Stimulated activated naive CD4-positive, alpha-beta T cell (primary cell): ENCODE data around the gene ACAD8.

Experiments
- DNase-seq, 6 experiments: peaks; one replicate each; lab custom pipeline; 2025; lab: John Stamatoyannopoulos, UW

Gene ACAD8

DNA sequence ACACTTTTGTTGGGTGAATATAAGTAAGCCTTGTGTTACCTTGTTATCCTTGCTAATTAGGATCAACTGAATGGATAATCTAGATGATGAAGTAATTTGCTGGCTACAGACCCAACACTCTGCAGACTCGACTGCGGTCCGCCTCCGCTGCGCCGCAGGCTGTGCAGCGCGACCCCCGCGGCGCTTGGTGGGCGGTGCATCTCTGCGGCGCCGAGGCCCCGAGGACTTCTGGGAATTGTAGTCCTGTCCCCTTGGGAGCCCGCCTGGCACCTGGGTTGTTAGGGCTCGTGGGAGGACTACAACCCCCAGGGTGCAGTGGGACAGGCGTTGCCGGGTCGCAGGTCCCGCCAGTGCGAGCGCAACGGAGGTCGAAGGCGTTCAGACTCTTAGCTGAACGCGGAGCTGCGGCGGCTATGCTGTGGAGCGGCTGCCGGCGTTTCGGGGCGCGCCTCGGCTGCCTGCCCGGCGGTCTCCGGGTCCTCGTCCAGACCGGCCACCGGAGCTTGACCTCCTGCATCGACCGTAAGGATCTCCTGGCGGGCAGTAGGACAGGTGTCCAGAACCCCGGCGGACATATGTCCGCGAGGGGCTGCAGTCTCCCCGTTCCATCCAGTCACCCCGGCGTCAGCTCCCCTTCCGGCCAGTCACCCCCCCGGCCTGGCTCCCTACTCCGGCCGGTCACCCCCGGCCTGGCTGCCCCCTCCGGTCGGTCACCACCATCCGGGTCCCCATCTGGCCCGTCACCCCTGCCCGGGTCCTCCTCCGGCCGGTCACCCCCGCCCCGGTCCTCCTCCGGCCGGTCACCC, at the start of gene ACAD8, which contains the start of gene THYN1:
Gene ACAD8 (plus strand): TSS at position 381 of the 806 bp plus-strand sequence. CDS start 33 bp downstream, at position 414.
Gene THYN1 (minus strand): TSS at position 165 of the 806 bp plus-strand sequence. CDS start 470 bp downstream, outside the sequence.
- DNase-seq = peak; percentile 92 to 95 (median 92)

DNA sequence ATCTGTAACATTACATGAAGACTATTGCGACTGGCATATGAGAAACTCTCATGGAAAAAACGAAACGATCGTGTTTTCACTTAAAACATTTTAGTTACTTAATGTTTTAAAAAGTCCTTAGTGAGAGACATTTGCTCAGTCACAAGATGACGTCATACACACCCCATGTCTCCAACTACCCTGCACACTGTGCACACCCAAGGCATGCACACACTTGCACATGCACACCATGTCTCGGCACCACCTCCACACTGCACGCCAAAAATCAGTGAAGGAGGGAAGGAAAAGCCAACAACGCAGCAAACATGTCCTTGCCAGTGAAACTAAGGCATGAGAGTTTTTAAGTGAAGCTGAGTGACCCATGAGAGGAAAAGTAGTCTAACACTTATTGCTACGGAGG, 47.6 kb upstream of the ACAD8 start:
- DNase-seq = no peak

DNA sequence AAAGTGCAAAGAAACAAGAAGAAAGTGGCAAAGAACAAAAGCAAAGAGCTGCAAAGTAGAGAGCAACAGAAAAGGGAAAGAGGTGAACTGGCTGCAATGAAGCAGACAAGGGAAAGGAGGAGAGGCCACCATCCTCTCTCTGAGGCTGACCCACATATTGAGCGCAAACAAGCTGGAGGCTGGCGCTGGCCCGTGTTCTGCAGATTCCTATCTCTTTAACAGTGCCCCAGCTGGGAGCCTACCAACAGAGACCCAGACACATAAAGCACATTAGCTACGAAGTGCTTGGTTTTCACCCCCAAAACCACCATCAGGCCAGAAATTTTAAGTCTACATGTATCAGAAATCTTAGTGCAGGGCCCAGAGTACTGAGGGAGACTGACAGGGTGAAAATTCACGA, 47.2 kb upstream of the ACAD8 start:
- DNase-seq = no peak

DNA sequence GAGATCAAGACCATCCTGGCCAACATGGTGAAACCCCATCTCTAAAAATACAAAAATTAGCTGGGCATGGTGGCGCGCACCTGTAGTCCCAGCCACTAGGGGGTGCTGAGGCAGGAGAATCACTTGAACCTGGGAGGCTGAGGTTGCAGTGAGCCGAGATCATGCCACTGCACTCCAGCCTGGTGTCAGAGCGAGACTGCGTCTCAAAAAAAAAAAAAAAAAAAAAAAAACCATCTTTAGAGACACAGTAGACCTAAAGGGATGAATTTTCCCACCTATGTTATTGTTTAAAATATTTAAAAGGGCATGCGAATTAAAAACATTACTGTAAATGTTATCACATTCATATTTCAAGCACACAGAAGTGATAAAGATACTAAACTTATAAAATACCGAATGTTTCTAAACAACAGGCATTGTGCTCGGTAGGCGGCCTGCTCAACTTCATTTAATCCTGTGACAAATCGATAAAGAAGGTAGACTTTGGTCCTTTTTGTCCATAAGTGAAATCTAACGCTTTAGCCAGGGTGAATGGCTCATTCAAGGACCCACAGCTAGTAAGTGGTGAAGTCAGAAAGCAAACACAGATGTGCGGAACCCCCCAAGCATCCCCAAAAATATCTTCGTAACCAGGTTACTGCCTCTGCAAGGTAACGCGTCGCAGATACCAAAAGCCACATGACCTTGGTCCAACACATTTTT, 45.7 kb upstream of the ACAD8 start:
- DNase-seq = peak; percentile 26 to 62 (median 44)

DNA sequence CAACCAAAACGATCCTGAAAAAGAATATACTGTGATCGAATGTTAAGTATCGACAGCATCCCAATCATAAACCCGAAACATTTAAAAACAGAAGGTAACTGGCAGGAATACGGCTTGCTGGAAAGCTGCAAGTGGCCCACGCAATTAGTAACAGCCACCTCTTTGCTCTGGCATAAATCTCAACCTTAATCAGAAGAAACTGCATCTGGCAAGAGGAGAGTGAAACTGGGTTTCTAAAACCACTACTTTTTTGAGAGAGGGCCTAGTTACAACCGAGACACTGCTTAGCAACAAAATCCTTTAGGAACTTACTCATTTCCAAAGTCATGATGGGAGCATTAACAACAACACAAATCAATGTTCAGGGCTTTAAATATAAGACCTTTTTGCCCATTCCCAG, 37.5 kb upstream of the ACAD8 start:
- DNase-seq = no peak

DNA sequence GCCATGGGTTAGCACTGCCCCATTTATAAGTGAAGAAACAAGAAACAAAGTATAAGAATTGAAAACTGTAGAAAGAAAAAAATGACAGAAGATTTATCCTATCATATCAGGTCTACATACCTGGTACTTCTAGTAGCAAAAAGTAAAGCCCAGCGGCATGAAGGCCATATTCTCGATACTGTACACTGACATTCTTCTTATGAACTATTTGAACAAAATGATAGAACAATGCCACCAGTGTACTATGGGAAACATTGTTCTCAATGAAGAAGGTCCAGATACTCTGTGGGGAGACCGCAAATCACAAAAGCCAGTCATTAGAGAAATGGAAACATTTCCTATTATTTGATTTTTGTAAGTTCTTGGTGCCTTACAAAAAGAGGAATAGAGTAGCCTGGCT, 36.6 kb upstream of the ACAD8 start:
- DNase-seq = no peak

DNA sequence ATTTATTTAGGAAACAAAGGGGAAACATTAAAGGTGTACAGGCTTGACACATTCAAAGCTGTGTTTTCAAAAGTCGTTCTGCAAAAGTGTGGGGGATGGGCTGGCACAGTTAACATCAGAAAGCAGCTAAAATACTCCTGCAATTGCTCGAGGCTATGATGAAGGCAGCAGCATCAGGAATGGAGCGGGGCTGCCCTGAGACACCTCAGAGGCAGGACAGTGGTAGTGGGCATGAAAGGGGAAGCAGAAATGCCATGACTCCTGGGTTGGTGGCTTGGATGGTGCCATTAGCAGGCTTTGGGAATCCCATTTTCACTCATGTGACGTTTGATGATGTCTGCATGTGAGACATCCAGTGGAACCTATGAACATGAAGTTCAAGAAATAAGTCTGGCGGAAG, 30.2 kb upstream of the ACAD8 start:
- DNase-seq = no peak

DNA sequence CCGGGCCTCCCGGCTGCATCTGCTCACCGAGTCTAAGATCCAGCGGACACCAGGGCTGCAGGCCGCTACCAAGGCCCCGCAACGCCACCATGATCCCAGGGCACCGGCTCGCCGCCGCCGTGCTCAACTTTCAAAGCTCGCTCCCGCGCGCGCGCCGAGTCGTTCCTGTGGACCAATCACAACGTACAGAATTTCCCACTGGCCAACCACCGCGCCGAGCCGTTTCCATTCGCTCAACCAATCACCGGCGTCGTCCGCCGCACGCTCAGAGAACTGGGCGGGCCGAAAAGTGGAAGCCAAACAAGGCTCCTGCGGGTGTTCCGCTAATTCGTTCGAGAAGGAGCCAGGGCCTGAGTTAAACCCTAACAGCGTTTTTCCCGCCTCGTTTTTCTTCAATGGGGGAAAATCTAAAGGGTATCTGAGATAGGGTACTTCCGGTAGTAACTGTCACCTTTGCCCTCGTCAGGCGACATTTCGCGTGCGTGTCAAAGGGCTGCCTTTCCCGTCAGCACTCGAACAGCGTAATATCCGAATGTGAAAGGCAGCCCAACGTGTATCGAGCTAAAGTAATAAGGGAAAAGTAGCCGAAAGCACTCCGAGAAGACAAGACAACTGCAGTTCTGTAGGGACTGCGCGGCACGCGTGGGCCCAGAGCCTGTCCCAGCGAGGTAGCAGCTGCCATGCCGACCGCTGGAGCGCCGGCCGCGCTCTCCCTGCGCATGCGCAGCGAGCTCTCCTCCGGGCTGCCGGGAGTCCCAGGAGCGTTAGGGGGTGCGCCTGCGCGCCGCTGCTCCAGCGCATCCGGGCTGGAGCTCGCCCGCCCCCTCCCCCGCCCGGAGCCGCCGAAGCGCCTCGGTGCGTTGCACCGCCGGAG, 29.3 kb upstream of the ACAD8 start, which contains the start of the genes NCAPD3 and VPS26B:
Gene NCAPD3 (minus strand): TSS at position 132 of the 874 bp plus-strand sequence. CDS start 41 bp downstream, at position 91.
Gene VPS26B (plus strand): TSS at position 836 of the 874 bp plus-strand sequence. CDS start 452 bp downstream, outside the sequence.
- peak; percentile 92 to 99 (median 93) for DNase-seq

DNA sequence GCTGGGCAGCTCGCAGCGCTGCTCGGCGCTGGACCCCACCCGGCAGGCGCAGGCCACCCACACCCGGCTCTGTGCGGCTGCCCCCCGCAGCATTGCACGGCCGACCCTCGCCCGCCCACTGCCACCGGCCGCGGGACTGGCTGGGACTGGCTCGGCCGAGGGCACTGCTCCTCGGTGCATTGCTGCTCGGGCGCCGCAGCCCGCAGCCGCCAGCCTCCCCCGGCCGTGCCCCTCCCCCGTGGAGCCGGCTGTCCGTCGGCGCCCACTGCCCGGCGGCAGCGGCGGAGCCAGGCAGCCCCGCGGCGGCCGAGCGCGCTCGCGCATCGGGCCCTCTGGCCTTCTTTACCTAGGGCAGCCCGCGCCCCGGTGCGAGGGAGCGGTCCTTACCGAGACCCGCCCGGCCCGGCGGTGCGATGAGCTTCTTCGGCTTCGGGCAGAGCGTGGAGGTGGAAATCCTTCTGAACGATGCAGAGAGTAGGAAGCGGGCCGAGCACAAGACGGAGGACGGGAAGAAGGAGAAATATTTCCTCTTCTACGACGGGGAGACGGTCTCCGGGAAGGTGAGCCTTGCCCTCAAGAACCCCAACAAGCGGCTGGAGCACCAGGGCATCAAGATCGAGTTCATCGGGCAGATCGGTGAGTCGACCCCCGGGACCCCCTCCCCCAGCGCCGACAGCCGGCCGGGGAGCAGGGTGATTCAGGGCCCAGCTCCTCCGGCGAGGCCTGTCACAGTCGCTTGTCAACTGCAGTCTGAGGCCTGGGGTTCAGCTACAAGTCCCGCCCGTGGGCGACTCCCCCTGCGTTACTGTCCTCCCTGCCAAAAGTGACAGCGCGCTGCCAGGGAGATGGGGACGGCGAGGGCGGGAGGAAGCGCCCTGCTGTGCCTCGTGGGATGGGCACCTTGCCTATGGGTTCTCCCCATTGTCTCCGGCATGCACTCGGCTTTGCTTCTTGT, 28.4 kb upstream of the ACAD8 start:
- peak; percentile 13 to 63 (median 48) for DNase-seq

DNA sequence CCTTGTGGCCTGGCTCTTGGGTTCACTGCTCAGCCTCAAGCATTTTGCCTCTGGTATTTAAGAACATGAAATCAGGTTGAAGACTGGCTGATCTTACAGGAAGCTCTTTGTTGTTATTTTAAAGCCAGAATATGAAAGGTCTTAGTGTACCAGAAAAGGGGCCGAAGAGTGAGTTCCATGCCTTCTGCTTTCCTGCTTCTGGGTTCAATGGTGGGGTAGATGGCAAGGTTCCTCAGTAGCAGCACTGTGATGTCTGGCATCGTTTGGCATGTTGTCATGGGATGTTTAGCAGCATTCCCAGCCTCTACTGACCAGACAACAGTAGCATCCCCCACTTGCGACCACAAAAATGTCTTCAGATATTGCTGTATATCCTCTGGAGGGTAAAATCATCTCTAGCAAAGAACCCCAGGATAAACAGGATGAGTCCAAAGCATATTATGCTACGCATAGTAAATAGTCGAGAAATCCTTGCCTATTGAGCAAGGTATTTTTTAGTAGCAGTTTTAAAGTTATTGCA, 26.5 kb upstream of the ACAD8 start:
- no peak for DNase-seq

DNA sequence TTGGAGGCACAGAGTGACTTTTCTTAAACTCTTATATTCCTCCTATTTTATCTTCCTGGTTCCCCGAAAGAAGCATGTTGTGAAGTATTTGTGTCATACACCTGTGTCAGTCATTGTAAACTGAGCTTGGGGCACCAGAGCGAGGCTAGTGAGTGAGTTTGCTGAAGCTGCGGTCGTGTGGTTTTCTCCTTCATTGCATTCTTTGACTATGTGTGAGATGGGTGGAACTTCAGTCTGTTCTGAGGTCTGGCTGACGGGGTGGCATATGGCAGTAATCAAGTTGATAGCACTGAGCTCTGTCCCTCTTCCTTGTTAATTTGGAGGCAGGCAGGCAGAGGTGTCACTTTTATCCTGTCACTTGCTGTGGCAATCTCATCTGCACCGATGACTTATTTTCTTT, 24.7 kb upstream of the ACAD8 start:
- DNase-seq = no peak

DNA sequence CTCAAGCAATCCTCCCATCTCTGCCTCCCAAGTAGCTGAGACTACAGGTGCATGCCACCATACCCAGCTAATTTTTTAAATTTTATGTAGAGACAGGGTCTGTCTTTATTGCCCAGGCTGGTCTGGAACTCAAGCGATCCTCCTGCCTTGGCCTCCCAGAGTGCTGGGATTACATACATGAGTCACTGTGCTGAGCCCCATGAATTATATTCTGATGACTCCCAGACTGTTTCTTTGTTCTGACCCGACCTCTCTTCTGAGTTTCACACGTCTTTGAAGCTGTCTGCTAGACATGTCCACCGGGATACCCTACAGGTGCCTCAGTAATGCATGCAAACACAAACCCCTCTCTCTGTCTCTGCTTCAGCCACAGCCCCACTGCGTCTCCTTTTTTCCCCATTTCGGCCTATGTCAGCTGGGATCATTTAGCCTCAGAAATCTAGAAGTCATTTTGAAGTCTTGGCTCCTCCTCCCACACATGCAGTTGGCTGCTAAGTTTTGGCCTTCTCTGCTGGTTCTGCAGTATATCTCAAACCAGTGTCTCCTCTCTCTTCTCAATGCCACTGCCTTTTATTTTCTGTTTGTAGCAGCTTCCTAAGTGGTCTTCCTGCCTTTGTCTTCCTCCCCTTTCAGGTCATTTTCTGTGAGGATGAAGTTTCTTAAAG, 24.1 kb upstream of the ACAD8 start:
- no peak for DNase-seq

DNA sequence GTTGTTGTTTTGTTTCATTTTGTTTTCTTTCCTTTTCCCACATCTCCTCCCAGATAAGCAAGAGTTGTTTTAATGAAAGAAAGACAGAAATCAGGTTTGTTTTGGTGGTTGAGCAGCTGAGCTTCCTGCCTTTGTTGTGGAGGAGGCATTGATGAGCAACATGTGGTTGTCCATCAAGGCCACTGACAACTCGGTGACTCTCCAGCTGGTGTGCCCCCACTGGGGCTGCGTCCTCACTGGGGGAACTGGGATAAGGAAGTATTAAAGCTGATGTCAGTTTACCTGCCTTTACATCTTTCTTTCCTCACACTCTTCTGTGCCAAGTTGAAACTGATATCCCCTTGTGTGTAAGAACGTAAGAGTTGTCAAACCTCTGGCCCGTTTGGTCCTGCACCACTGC, 23.0 kb upstream of the ACAD8 start:
- no peak for DNase-seq

DNA sequence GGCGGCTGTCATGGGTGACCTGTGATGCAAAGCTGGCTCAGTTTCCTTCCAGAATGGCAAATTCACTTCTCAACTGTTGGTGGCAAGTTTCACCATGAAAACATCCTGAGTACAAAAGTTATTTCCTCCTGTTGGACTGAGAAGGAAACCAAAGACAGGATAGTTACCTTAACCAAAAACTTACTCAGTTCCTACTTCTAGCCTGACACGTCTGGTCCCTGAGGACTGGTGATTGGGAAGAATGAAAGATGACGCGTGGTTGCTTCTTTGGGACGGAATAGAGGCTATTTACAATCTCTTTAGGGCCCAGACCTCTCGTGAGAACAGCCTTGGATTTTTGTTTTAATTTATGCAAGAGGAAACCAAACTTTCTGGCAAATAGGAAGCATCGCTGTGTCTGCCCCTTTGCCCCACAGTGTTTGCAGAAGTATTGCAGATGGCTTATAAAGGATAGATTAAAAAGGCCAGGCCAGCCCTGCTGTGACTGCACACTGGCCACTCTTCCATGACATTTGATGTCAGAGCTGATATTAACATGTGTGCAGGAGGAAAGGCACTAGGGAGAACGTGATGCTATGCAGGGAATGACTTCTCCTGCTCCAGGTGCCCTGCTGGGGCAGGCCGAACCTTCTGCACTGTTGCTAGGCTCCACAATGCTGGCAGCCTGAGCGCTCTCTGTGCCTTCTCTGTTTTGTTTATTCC, 21.3 kb upstream of the ACAD8 start:
- DNase-seq = no peak

DNA sequence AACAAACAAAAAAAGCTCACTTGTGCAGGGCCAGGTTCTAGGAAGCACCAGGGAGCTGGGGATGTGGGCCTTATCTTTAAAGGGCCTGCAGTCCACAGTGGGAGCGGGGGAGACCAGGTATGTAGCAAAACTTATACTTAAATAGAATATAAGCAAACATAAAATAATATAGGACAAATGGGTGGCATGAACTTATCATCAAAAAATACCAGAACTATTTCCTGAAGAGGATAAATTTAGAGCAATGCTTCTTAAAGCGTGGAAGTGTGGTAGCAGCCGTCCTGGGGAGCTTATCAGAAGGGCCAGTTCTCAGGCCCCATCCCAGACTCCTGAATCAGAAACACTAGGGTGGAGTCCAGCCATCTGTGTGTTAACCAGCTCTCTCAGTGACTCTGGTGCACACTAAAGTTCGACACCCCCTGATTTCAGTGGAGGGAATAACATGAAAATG, 19.6 kb upstream of the ACAD8 start:
- DNase-seq = no peak

DNA sequence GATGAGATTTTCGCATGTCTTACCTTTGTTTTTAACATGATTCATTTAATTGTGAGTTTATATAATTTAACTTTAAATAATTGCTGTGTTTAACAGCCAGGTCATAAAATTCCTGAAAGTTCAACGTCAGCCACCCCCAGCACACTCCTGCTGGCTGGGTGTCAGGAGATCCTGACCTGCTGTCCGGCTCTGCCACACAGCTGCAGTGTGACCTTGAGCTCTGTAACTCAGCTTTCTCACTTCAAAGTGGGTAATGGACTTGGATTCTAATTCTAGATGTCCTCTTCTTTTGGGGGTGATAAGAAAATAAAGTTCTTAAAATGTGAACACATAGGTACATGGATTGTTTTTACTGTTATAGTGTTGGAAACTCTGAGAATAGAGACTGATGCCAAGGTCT, 18.0 kb upstream of the ACAD8 start:
- DNase-seq = no peak

DNA sequence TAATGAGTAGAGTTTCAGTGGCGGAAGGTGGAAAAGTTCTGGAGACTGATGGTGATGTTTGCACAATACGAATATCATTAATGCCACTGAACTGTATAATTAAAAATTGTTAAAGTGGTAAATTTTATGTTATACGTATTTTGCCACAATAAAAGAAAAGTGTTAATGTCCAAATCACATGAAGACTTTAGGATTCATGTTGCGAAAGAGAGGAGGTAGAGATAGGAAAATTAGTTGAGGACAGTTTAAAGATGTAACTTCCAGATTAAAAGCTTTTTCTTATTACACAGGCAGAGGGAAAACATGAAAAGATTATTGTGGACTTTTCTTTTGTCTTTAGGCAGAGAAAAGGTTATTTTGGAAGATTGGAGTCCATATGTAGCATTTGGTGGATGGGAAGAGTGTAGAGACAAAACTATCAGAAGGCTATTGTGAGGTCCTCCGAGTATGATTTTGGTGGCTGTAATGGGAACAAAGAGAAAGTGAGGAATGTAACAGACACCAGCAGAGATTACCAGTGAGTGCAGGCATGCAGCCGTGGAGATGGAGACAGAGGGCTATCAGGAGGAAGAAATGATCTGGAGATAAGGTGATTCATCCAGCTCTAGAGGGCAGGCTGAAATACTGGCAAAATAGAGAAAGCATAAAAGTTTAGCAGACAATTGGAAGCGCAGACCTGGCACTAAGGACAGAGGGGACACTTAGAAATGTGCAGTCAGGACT, 16.4 kb upstream of the ACAD8 start:
- no peak for DNase-seq

DNA sequence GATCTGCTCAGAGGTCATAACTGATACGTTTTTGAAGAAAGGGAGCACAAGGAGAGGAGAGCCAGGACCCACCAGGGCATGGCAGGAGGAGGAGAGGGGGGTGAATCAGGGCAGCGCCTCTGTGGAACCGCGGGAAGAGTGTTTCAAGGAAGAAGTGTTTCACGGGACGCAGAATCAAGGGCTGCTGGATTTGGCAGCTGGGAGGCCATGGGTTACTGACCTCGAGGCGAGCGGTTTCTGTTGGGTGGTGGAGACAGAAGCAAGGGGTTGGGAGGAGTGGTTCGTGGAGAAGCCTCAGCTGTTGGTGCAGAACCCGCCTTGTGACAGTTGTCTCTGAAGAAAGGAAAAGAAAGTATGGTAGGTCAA, 15.8 kb upstream of the ACAD8 start:
- no peak for DNase-seq

DNA sequence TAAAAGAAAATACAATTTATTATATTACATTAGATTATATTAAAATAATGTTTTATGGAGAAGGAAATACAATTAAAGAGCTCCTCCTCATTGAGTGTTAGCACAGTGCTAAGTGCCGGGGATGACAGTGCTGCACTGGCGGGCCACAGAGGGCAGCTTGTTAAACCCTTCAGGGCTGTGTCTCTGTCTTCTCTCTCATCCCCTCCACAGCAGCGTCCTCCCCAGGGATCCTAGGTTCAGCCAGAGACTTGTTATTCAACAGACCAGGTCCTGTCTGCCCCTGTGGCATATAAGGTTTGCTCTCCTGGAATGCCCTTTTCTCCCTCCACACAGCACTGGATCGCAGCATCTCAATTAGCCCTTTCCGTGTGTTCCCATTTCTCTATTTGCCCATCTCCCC, 14.4 kb upstream of the ACAD8 start:
- DNase-seq = no peak
